Transverse colon (tissue), 4 donors: ENCODE data around the gene P2RY1.
"Not testable (repeated sequence)": the region's sequence is repeated elsewhere in the genome, so short reads cannot be mapped to it uniquely, and the experiment has no call there.

Source experiments
- CTCF ChIP-seq, 5 experiments: fragments of 200-600 bp in 3 of 5; fragments of 450-650 bp in 2 of 5; sonication (generic) in 3 of 5; IDR thresholded peaks; 1 replicate in 2 of 5; 2 replicates in 3 of 5; pipeline ENCODE4 v1.5.1; 2016 to 2017; ENCODE audit warnings: antibody characterized with exemption in 5 of 5, inconsistent platforms in 3 of 5, mild to moderate bottlenecking in 2 of 5, moderate library complexity in 1 of 5
- EP300 ChIP-seq: sonication (generic); formaldehyde crosslinking; IDR thresholded peaks from one replicate; pipeline ENCODE4 v1.6.1; 2017; ENCODE audit warnings: antibody characterized with exemption, low read depth
- POLR2AphosphoS5 ChIP-seq, 3 donors: sonication (generic); formaldehyde crosslinking; IDR thresholded peaks; one replicate each; pipeline ENCODE4 v1.6.1; 2016; ENCODE audit warnings: antibody characterized with exemption in 3 of 3

GRCh38 chr3:152846572-152847202 is 11.8 kb downstream of the P2RY1 start:
- not testable (repeated sequence) for TF ChIP-seq POLR2AphosphoS5 (IDR thresholded peaks at IDR 0.05); CTCF (IDR thresholded peaks at IDR 0.05); EP300
